ENCODE results near the gene PTPRM. TPM values are rescaled to one million over a fixed set of nuclear protein-coding genes. Genes with fewer than 3 reads are reported as not detected.

PTPRM gene
- total and polyA plus RNA-seq, 4 donors: 9.2 to 23.0 (median 12.7) TPM

GRCh38 chr18:7980656-7981055, 413.5 kb downstream of the PTPRM start:
- Histone ChIP-seq H3K36me3 (ENCODE audit: control insufficient read depth in 4 of 4, insufficient read depth in 3 of 4, low read depth in 1 of 4, low read length in 3 of 4) (no peaks in the 10 kb centered on the region), H3K27me3 (ENCODE audit: control insufficient read depth in 4 of 4, insufficient read depth in 4 of 4, low read length in 3 of 4) (no peaks in the 10 kb centered on the region), H3K4me3 (ENCODE audit: low read depth in 1 of 3, low read length in 3 of 3) (no peak overlapping the region), H3K27ac (ENCODE audit: low read depth in 1 of 2, low read length in 2 of 2) (no peak overlapping the region), H3K9me3 (ENCODE audit: control insufficient read depth in 4 of 4, low read length in 3 of 4) (no peaks in the 10 kb centered on the region), H3K9ac (ENCODE audit: low read depth in 1 of 2, low read length in 2 of 2) (no peak overlapping the region), H3K4me1 (ENCODE audit: control insufficient read depth in 4 of 4, insufficient read depth in 4 of 4, low read length in 3 of 4) (no peaks in the 10 kb centered on the region)
- whole genome bisulfite sequencing: 96% methylated on average over 4 of the region's 4 CpGs
- no peak for TF ChIP-seq JUND (IDR thresholded peaks at IDR 0.05)
- no peak for TF ChIP-seq NR2F2 (IDR thresholded peaks at IDR 0.05)
- TF ChIP-seq MAX (IDR thresholded peaks at IDR 0.05): no peak
- TF ChIP-seq CTCF (IDR thresholded peaks at IDR 0.05; ENCODE audit: low read depth, low read length, missing input control): no peak
- no peak for TF ChIP-seq REST (IDR thresholded peaks at IDR 0.05)
- no peak for TF ChIP-seq RAD21 (IDR thresholded peaks at IDR 0.05)
- TF ChIP-seq FOXA2 (IDR thresholded peaks at IDR 0.05): no peak
- TF ChIP-seq EGR1 (IDR thresholded peaks at IDR 0.05; ENCODE audit: low read depth in 2 of 2): no peak
- TF ChIP-seq RXRA (IDR thresholded peaks at IDR 0.05): no peak
- no peak for TF ChIP-seq TAF1 (conservative IDR thresholded peaks at IDR 0.05)
- no peak for TF ChIP-seq FOXA1 (IDR thresholded peaks at IDR 0.05)
- no peak for TF ChIP-seq YY1 (IDR thresholded peaks at IDR 0.05)
- no peak for TF ChIP-seq SP1 (IDR thresholded peaks at IDR 0.05)
- TF ChIP-seq ZBTB33 (IDR thresholded peaks at IDR 0.05): no peak
- TF ChIP-seq ATF3 (IDR thresholded peaks at IDR 0.05): no peak
- no peak for DNase-seq (ENCODE audit: low spot score)

GRCh38 chr18:7982216-7982615, 415.1 kb downstream of the PTPRM start:
- Histone ChIP-seq H3K27me3 (ENCODE audit: control insufficient read depth in 4 of 4, insufficient read depth in 4 of 4, low read length in 3 of 4) (no peaks in the 10 kb centered on the region), H3K9me3 (ENCODE audit: control insufficient read depth in 4 of 4, low read length in 3 of 4) (no peaks in the 10 kb centered on the region), H3K36me3 (ENCODE audit: control insufficient read depth in 4 of 4, insufficient read depth in 3 of 4, low read depth in 1 of 4, low read length in 3 of 4) (no peaks in the 10 kb centered on the region), H3K4me1 (ENCODE audit: control insufficient read depth in 4 of 4, insufficient read depth in 4 of 4, low read length in 3 of 4) (no peaks in the 10 kb centered on the region), H3K27ac (ENCODE audit: low read depth in 1 of 2, low read length in 2 of 2) (no peak overlapping the region), H3K9ac (ENCODE audit: low read depth in 1 of 2, low read length in 2 of 2) (no peak overlapping the region), H3K4me3 (ENCODE audit: low read depth in 1 of 3, low read length in 3 of 3) (no peak overlapping the region)
- DNase-seq (ENCODE audit: low spot score): no peak
- TF ChIP-seq CTCF (IDR thresholded peaks at IDR 0.05; ENCODE audit: low read depth, low read length, missing input control) (no peak), HNF4G (IDR thresholded peaks at IDR 0.05) (no peak), HNF4A (conservative IDR thresholded peaks at IDR 0.05) (no peak), ZBTB33 (IDR thresholded peaks at IDR 0.05) (no peak), FOXA1 (IDR thresholded peaks at IDR 0.05) (no peak), GABPA (IDR thresholded peaks at IDR 0.05 in 1 of 2, conservative IDR thresholded peaks at IDR 0.05 in 1 of 2) (no peak), YY1 (IDR thresholded peaks at IDR 0.05) (no peak), MAX (IDR thresholded peaks at IDR 0.05) (no peak), ATF3 (IDR thresholded peaks at IDR 0.05) (no peak)
